ENCODE results near the gene VWA7.

DNA sequence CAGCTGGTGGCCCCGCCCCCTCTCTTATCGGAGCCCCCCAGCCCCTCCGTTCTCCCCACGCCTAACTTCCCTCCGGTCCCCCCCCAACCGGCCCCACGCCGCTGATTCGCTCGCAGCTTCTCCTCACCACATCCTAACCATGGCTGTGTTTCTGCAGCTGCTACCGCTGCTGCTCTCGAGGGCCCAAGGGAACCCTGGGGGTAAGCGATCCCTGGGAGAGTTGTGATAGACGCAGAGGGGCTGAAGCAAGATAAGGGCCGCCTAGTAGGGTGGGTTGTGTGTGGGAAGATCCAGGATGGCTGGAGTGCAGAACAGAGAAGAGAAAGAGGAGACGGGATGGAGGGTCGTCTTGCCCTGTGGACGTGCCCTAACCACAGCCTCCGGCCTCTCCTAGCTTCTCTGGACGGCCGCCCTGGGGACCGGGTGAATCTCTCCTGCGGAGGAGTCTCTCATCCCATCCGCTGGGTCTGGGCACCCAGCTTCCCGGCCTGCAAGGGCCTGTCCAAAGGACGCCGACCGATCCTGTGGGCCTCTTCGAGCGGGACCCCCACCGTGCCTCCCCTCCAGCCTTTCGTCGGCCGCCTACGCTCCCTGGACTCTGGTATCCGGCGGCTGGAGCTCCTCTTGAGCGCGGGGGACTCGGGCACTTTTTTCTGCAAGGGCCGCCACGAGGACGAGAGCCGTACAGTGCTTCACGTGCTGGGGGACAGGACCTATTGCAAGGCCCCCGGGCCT is 53.7 kb downstream of the VWA7 start, which contains the start of gene MPIG6B:
- TF ChIP-seq CTCF (IDR thresholded peaks at IDR 0.05) (no peak), POLR2A (IDR thresholded peaks at IDR 0.05) (no peak)
